ENCODE data around the gene WDR62. TPM values are rescaled to one million over a fixed set of nuclear protein-coding genes. Genes with fewer than 3 reads are reported as not detected.

Gene WDR62
- total RNA-seq, 1 donor from 2014 or later, result 2.4 TPM

GRCh38 chr19:36041831-36042230 lies 12.9 kb upstream of the WDR62 start:
- Mint-ChIP-seq H3K9me3 (ENCODE audit: unreplicated experiment) (no peaks in the 10 kb centered on the region), H3K4me1 (ENCODE audit: low read depth, unreplicated experiment) (peaks cover 12% of the 10 kb centered on the region), H3K27ac (ENCODE audit: unreplicated experiment) (peak overlapping the region; percentile 91), H3K36me3 (ENCODE audit: low read depth, unreplicated experiment) (peaks cover 9% of the 10 kb centered on the region), H3K27me3 (ENCODE audit: low read depth, unreplicated experiment) (no peaks in the 10 kb centered on the region), H3K4me3 (ENCODE audit: unreplicated experiment) (no peak overlapping the region)
- Histone ChIP-seq H3K9me3 (ENCODE audit: insufficient read depth, low read depth, low read length) (no peaks in the 10 kb centered on the region), H3K27me3 (ENCODE audit: insufficient read depth, low read length) (no peaks in the 10 kb centered on the region), H2AFZ (ENCODE audit: low read depth, low read length) (peak overlapping the region; percentile 43), H3K4me3 (ENCODE audit: insufficient read depth, low read depth, low read length) (no peak overlapping the region), H3K79me2 (ENCODE audit: insufficient read depth, low read length) (no peaks in the 10 kb centered on the region), H3K27ac (ENCODE audit: low read depth, low read length) (no peak overlapping the region), H3K4me1 (ENCODE audit: insufficient read depth, low read length) (peaks cover 6% of the 10 kb centered on the region), H3K9ac (ENCODE audit: low read length) (no peak overlapping the region), H3K36me3 (ENCODE audit: insufficient read depth, low read length) (no peaks in the 10 kb centered on the region), H4K20me1 (ENCODE audit: insufficient read depth, low read length) (no peaks in the 10 kb centered on the region), H3K4me2 (ENCODE audit: low read length) (peak overlapping the region; percentile 50)
- no peak for FAIRE-seq
- peak; percentile 74 for DNase-seq (ENCODE audit: low read depth)
- TF ChIP-seq CTCF (IDR thresholded peaks at IDR 0.05; ENCODE audit: insufficient read depth, low read depth, low read length) (no peak), EZH2 (IDR thresholded peaks at IDR 0.05; ENCODE audit: insufficient read depth, low read length) (no peak)

GRCh38 chr19:36043952-36044351 lies 10.7 kb upstream of the WDR62 start:
- TF ChIP-seq EZH2 (IDR thresholded peaks at IDR 0.05; ENCODE audit: insufficient read depth, low read length), result no peak
- TF ChIP-seq CTCF (IDR thresholded peaks at IDR 0.05; ENCODE audit: insufficient read depth, low read depth, low read length), result no peak
- H3K4me3 Mint-ChIP-seq (ENCODE audit: unreplicated experiment), result no peak overlapping the region
- Histone ChIP-seq H3K36me3 (ENCODE audit: insufficient read depth, low read length) (no peaks in the 10 kb centered on the region), H3K9ac (ENCODE audit: low read length) (no peak overlapping the region), H2AFZ (ENCODE audit: low read depth, low read length) (no peak overlapping the region), H3K27ac (ENCODE audit: low read depth, low read length) (no peak overlapping the region), H3K27me3 (ENCODE audit: insufficient read depth, low read length) (no peaks in the 10 kb centered on the region), H4K20me1 (ENCODE audit: insufficient read depth, low read length) (no peaks in the 10 kb centered on the region), H3K4me2 (ENCODE audit: low read length) (no peak overlapping the region), H3K9me3 (ENCODE audit: insufficient read depth, low read depth, low read length) (no peaks in the 10 kb centered on the region), H3K4me3 (ENCODE audit: insufficient read depth, low read depth, low read length) (no peak overlapping the region), H3K4me1 (ENCODE audit: insufficient read depth, low read length) (peaks cover 6% of the 10 kb centered on the region), H3K79me2 (ENCODE audit: insufficient read depth, low read length) (no peaks in the 10 kb centered on the region)
- peaks cover 9% of the 10 kb centered on the region for H3K36me3 Mint-ChIP-seq (ENCODE audit: low read depth, unreplicated experiment)
- H3K27ac Mint-ChIP-seq (ENCODE audit: unreplicated experiment), result no peak overlapping the region
- peaks cover 12% of the 10 kb centered on the region for H3K4me1 Mint-ChIP-seq (ENCODE audit: low read depth, unreplicated experiment)
- no peaks in the 10 kb centered on the region for H3K27me3 Mint-ChIP-seq (ENCODE audit: low read depth, unreplicated experiment)
- no peaks in the 10 kb centered on the region for H3K9me3 Mint-ChIP-seq (ENCODE audit: unreplicated experiment)
- no peak for FAIRE-seq
- no peak for DNase-seq (ENCODE audit: low read depth)

- no peaks in the 10 kb centered on the region for H4K20me1 ChIP-seq (ENCODE audit: insufficient read depth, low read length)
- H3K4me1 Mint-ChIP-seq (ENCODE audit: low read depth, unreplicated experiment), result peaks cover 8% of the 10 kb centered on the region
- no peak overlapping the region for H3K4me3 Mint-ChIP-seq (ENCODE audit: unreplicated experiment)
- H3K4me3 ChIP-seq (ENCODE audit: insufficient read depth, low read depth, low read length), result no peak overlapping the region
- no peaks in the 10 kb centered on the region for H3K9me3 ChIP-seq (ENCODE audit: insufficient read depth, low read depth, low read length)
- H3K4me2 ChIP-seq (ENCODE audit: low read length), result no peak overlapping the region
- no peaks in the 10 kb centered on the region for H3K36me3 ChIP-seq (ENCODE audit: insufficient read depth, low read length)
- H3K9me3 Mint-ChIP-seq (ENCODE audit: unreplicated experiment), result no peaks in the 10 kb centered on the region
- H3K36me3 Mint-ChIP-seq (ENCODE audit: low read depth, unreplicated experiment), result peaks cover 11% of the 10 kb centered on the region
- DNase-seq (ENCODE audit: low read depth) (no peak), FAIRE-seq (no peak)
- TF ChIP-seq EZH2 (IDR thresholded peaks at IDR 0.05; ENCODE audit: insufficient read depth, low read length) (no peak), CTCF (IDR thresholded peaks at IDR 0.05; ENCODE audit: insufficient read depth, low read depth, low read length) (no peak)
- no peak overlapping the region for H2AFZ ChIP-seq (ENCODE audit: low read depth, low read length)
- H3K27me3 Mint-ChIP-seq (ENCODE audit: low read depth, unreplicated experiment), result no peaks in the 10 kb centered on the region
- H3K9ac ChIP-seq (ENCODE audit: low read length), result no peak overlapping the region
- no peaks in the 10 kb centered on the region for H3K79me2 ChIP-seq (ENCODE audit: insufficient read depth, low read length)
- H3K27ac ChIP-seq (ENCODE audit: low read depth, low read length), result no peak overlapping the region
- H3K4me1 ChIP-seq (ENCODE audit: insufficient read depth, low read length), result peaks cover 3% of the 10 kb centered on the region
- no peaks in the 10 kb centered on the region for H3K27me3 ChIP-seq (ENCODE audit: insufficient read depth, low read length)
- H3K27ac Mint-ChIP-seq (ENCODE audit: unreplicated experiment), result no peak overlapping the region
Observed at GRCh38 chr19:36046443-36047050, 8.2 kb upstream of the WDR62 start.
